Right lobe of liver (tissue), 4 donors: ENCODE results near the gene RREB1.

Experiments used
- CTCF ChIP-seq, 4 donors: fragments of 200-600 bp in 3 of 4; fragments of 450-650 bp in 1 of 4; IDR thresholded peaks; one replicate each; pipeline versions ENCODE4 v1.5.1 to v1.8.0; 2016 to 2022; ENCODE audit warnings: antibody characterized with exemption in 4 of 4, mild to moderate bottlenecking in 2 of 4
- POLR2A ChIP-seq: fragments of 450-650 bp; IDR thresholded peaks from one replicate; pipeline ENCODE4 v1.6.1; 2017; ENCODE audit warnings: antibody characterized with exemption, mild to moderate bottlenecking
- donor health status: DM: no; HTN: no; CAD: no.
- donor health status: DM: no; HTN: no; CAD: no.
- donor health status: DM: no; HTN: yes; CAD: no.

- TF ChIP-seq CTCF (IDR thresholded peaks at IDR 0.05) (no peak), POLR2A (no peak)
Measured at GRCh38 chr6:7144872-7145584, 37.3 kb downstream of the RREB1 start.
